Spleen (tissue), 11 donors: Measurements from ENCODE around the gene DISP2. TPM values are rescaled to one million over a fixed set of nuclear protein-coding genes. Genes with fewer than 3 reads are reported as not detected.

ENCODE experiments used
- DNase-seq: peaks from one replicate; pipeline ENCODE4 v3.0.0-alpha.2; 2020
- H3K27ac ChIP-seq, 8 donors: fragments of 200-600 bp; sonication (generic) in 7 of 8; 1 replicate in 4 of 8; 2 replicates in 4 of 8; pipeline versions ENCODE4 v1.5.0 to v1.8.0; 2016 to 2021; ENCODE audit warnings: inconsistent platforms in 4 of 8, mild to moderate bottlenecking in 4 of 8, moderate library complexity in 1 of 8
- H3K27me3 ChIP-seq, 7 donors: fragments of 200-600 bp; sonication (generic) in 6 of 7; replicated peaks in 1 of 7; 1 replicate in 4 of 7; 2 replicates in 3 of 7; pipeline versions ENCODE4 v1.5.0 to v1.8.0; 2016 to 2021; ENCODE audit warnings: inconsistent platforms in 3 of 7, mild to moderate bottlenecking in 1 of 7
- H3K36me3 ChIP-seq, 6 donors: fragments of 200-600 bp; sonication (generic) in 5 of 6; 1 replicate in 4 of 6; 2 replicates in 2 of 6; pipeline versions ENCODE4 v1.5.0 to v1.8.0; 2016 to 2021; ENCODE audit warnings: inconsistent platforms in 2 of 6
- H3K4me1 ChIP-seq, 6 donors: fragments of 200-600 bp; sonication (generic) in 5 of 6; 1 replicate in 3 of 6; 2 replicates in 3 of 6; pipeline versions ENCODE4 v1.5.0 to v1.8.0; 2016 to 2021; ENCODE audit warnings: inconsistent platforms in 3 of 6
- H3K4me3 ChIP-seq, 8 donors: fragments of 200-600 bp; sonication (generic) in 7 of 8; 1 replicate in 4 of 8; 2 replicates in 4 of 8; pipeline versions ENCODE4 v1.5.0 to v1.8.0; 2016 to 2021; ENCODE audit warnings: inconsistent platforms in 4 of 8, mild to moderate bottlenecking in 4 of 8, moderate library complexity in 2 of 8
- H3K9me3 ChIP-seq, 8 donors: fragments of 200-600 bp; sonication (generic) in 7 of 8; 1 replicate in 4 of 8; 2 replicates in 4 of 8; pipeline versions ENCODE4 v1.5.0 to v1.8.0; 2016 to 2021; ENCODE audit warnings: inconsistent platforms in 4 of 8
- CTCF ChIP-seq, 11 experiments: fragments of 200-600 bp in 7 of 11; fragments of 450-650 bp in 4 of 11; sonication (generic) in 4 of 11; IDR thresholded peaks in 8 of 11; conservative IDR thresholded peaks in 3 of 11; 1 replicate in 7 of 11; 2 replicates in 4 of 11; pipeline versions ENCODE4 v1.4.0 to v1.8.0; 2016 to 2021; ENCODE audit warnings: antibody characterized with exemption in 11 of 11, inconsistent platforms in 4 of 11, mild to moderate bottlenecking in 1 of 11
- POLR2A ChIP-seq, 3 donors: fragments of 450-650 bp; IDR thresholded peaks; one replicate each; pipeline ENCODE4 v1.5.1; 2017; ENCODE audit warnings: antibody characterized with exemption in 3 of 3, mild to moderate bottlenecking in 1 of 3
- POLR2AphosphoS5 ChIP-seq, 3 donors: sonication (generic); formaldehyde crosslinking; IDR thresholded peaks; one replicate each; pipeline ENCODE4 v1.5.1; 2017; ENCODE audit warnings: antibody characterized with exemption in 3 of 3
- WGBS, 5 donors: extraction: QIAGEN DNeasy Blood & Tissue Kit in 3 of 5; methylation state at CpG; one replicate each; pipeline versions ENCODE4 v1.1.5 to v1.1.7; 2013 to 2018; 5-methylcytosine and 5-hydroxymethylcytosine counted together
- intact Hi-C: fragments of 100-400 bp; cut with DNase I; formaldehyde crosslinking; loops from one replicate; pipeline ENCODE4 v1.15.0; 2023; ENCODE audit warnings: low total_unique reads
- polyA plus RNA-seq, 3 donors: library from polyadenylated mRNA; stranded (reverse); fragments of 200-250 nt; gene quantifications; one replicate each; pipeline ENCODE4 v1.2.1, GENCODE V29; 2013
- total RNA-seq, 7 donors: library from RNA; depleted of rRNA in 3 of 7; stranded (reverse); fragments of >200 nt in 3 of 7; fragmentation: NEBNext Ultra II Directional in 4 of 7; extraction: Animal tissue kit (Norgen Biotek cat#: 25700) in 4 of 7; gene quantifications; one replicate each; pipeline versions ENCODE4 v1.1.0 to v1.2.1, GENCODE V29; 2016 to 2021
- donor health status: healthy with polysubstance abuse.
- donor health status: DM: no; HTN: no; CAD: no; lungs with moderate emphysema.
- donor health status: DM: no; HTN: no; CAD: no.
- donor health status: Bipolar disorder and iron deficiency.
- donor health status: healthy.
- donor health status: DM: no; HTN: no; CAD: no.
- donor health status: DM: yes; HTN: yes; CAD: no.

Gene DISP2
- total and polyA plus RNA-seq, 10 donors = 0.05 to 3.0 (median 0.54) TPM; not detected in 1

- H3K36me3 ChIP-seq = peaks cover 0 to 4% (median 0%) of the 10 kb centered on the region in 6 donors
- intact Hi-C loops = no loop called here
- H3K9me3 ChIP-seq = no peaks in the 10 kb centered on the region
- TF ChIP-seq POLR2A (IDR thresholded peaks at IDR 0.05) (no peak), CTCF (IDR thresholded peaks at IDR 0.05 in 8 of 11, conservative IDR thresholded peaks at IDR 0.05 in 3 of 11) (no peak), POLR2AphosphoS5 (IDR thresholded peaks at IDR 0.05) (no peak)
- peak overlapping the region in 4 of 8 donors; percentile 56 to 91 (median 60) for H3K27ac ChIP-seq
- H3K4me3 ChIP-seq = no peak overlapping the region
- no peaks in the 10 kb centered on the region for H3K27me3 ChIP-seq
- peaks cover 35 to 100% (median 77%) of the 10 kb centered on the region in 6 donors for H3K4me1 ChIP-seq
- WGBS, 5 donors = 82 to 93% (median 92%) methylated on average over 7 of the region's 7 CpGs
- no peak for DNase-seq
Measured at GRCh38 chr15:40331026-40331425, 27.0 kb upstream of the DISP2 start.

- Histone ChIP-seq H3K4me3 (no peak overlapping the region), H3K36me3 (peaks cover 0 to 4% (median 0%) of the 10 kb centered on the region in 6 donors), H3K27ac (peak overlapping the region in 3 of 8 donors; percentile 0 to 91 (median 88)), H3K27me3 (no peaks in the 10 kb centered on the region), H3K9me3 (no peaks in the 10 kb centered on the region), H3K4me1 (peaks cover 33 to 100% (median 71%) of the 10 kb centered on the region in 6 donors)
- WGBS, 5 donors = 94 to 96% (median 95%) methylated on average over 7 of the region's 7 CpGs
- no peak for DNase-seq
- TF ChIP-seq CTCF (IDR thresholded peaks at IDR 0.05 in 8 of 11, conservative IDR thresholded peaks at IDR 0.05 in 3 of 11) = no peak
- no peak for TF ChIP-seq POLR2AphosphoS5 (IDR thresholded peaks at IDR 0.05)
- TF ChIP-seq POLR2A (IDR thresholded peaks at IDR 0.05) = no peak
- intact Hi-C loops = no loop called here
Measured at GRCh38 chr15:40331637-40332036, 26.4 kb upstream of the DISP2 start.

GRCh38 chr15:40332113-40332781 is 25.8 kb upstream of the DISP2 start:
- intact Hi-C loops = no loop called here
- peaks cover 33 to 100% (median 74%) of the 10 kb centered on the region in 6 donors for H3K4me1 ChIP-seq
- peaks cover 0 to 4% (median 0%) of the 10 kb centered on the region in 6 donors for H3K36me3 ChIP-seq
- no peak for DNase-seq
- WGBS, 5 donors = 42 to 65% (median 47%) methylated on average over 8 of the region's 8 CpGs
- H3K4me3 ChIP-seq = no peak overlapping the region
- H3K27ac ChIP-seq = peak overlapping the region in 4 of 8 donors; percentile 0 to 91 (median 57)
- no peak for TF ChIP-seq CTCF (IDR thresholded peaks at IDR 0.05 in 8 of 11, conservative IDR thresholded peaks at IDR 0.05 in 3 of 11)
- peak in 2 of 3 donors; percentile 39 to 53 for TF ChIP-seq POLR2AphosphoS5 (IDR thresholded peaks at IDR 0.05)
- no peak for TF ChIP-seq POLR2A (IDR thresholded peaks at IDR 0.05)
- no peaks in the 10 kb centered on the region for H3K9me3 ChIP-seq
- peaks cover 0 to 3% (median 0%) of the 10 kb centered on the region in 7 donors for H3K27me3 ChIP-seq

- H3K9me3 ChIP-seq = no peaks in the 10 kb centered on the region
- 6 to 14% (median 8%) methylated on average over 10 to 12 of the region's 12 CpGs for WGBS, 5 donors
- peaks cover 0 to 8% (median 0%) of the 10 kb centered on the region in 7 donors for H3K27me3 ChIP-seq
- DNase-seq = peak; percentile 87
- no peaks in the 10 kb centered on the region for H3K36me3 ChIP-seq
- peak overlapping the region; percentile 63 to 91 (median 84) for H3K27ac ChIP-seq
- intact Hi-C loops = no loop called here
- TF ChIP-seq POLR2A (IDR thresholded peaks at IDR 0.05) (peak in 1 of 3 donors; percentile 10), POLR2AphosphoS5 (IDR thresholded peaks at IDR 0.05) (peak; percentile 63 to 84 (median 68)), CTCF (IDR thresholded peaks at IDR 0.05 in 8 of 11, conservative IDR thresholded peaks at IDR 0.05 in 3 of 11) (peak in 1 of 11 experiments; percentile 19)
- peaks cover 35 to 100% (median 75%) of the 10 kb centered on the region in 6 donors for H3K4me1 ChIP-seq
- H3K4me3 ChIP-seq = peak overlapping the region in 1 of 8 donors; percentile 53
Measured at GRCh38 chr15:40333922-40334492, 24.0 kb upstream of the DISP2 start.
